Activated T-helper 2 cell treated with anti-CD3 and anti-CD28 coated beads, Interferon-gamma antibody, Interleukin-2, Interleukin-4, amounts not matched to agents 10 μg/mL and 5 μg/mL and 100 μg/mL, durations not matched to agents 14 hours and 24 hours and 36 hours (primary cell): ENCODE results near the gene MAN1B1. TPM values are rescaled to one million over a fixed set of nuclear protein-coding genes. Genes with fewer than 3 reads are reported as not detected.

Experiments
- DNase-seq: peaks from one replicate; pipeline ENCODE4 v3.0.0; 2021; ENCODE audit warnings: low spot score
- H3K27ac Mint-ChIP-seq: one replicate; pipeline ENCODE4 v1.8.0; 2021; ENCODE audit warnings: mixed read lengths
- H3K27me3 Mint-ChIP-seq: one replicate; pipeline ENCODE4 v1.8.0; 2021; ENCODE audit warnings: low read depth, mixed read lengths
- H3K36me3 Mint-ChIP-seq: one replicate; pipeline ENCODE4 v1.8.0; 2021; ENCODE audit warnings: low read depth, mixed read lengths
- H3K4me1 Mint-ChIP-seq: one replicate; pipeline ENCODE4 v1.8.0; 2021; ENCODE audit warnings: low read depth, mixed read lengths
- H3K4me3 Mint-ChIP-seq: one replicate; pipeline ENCODE4 v1.8.0; 2021; ENCODE audit warnings: low read depth, mild to moderate bottlenecking, moderate library complexity, mixed read lengths
- H3K9me3 Mint-ChIP-seq: one replicate; pipeline ENCODE4 v1.8.0; 2021; ENCODE audit warnings: mixed read lengths
- intact Hi-C: fragments of 100-400 bp; cut with micrococcal nuclease; formaldehyde crosslinking; loops from one replicate; pipeline ENCODE4 v1.15.1; 2023
- total RNA-seq: library from RNA; stranded (reverse); gene quantifications from 2 replicates; pipeline ENCODE4 v1.2.3, GENCODE V29; 2022

Gene MAN1B1
- total RNA-seq, 1 donor from 2014 or later: 52.2 TPM

DNA sequence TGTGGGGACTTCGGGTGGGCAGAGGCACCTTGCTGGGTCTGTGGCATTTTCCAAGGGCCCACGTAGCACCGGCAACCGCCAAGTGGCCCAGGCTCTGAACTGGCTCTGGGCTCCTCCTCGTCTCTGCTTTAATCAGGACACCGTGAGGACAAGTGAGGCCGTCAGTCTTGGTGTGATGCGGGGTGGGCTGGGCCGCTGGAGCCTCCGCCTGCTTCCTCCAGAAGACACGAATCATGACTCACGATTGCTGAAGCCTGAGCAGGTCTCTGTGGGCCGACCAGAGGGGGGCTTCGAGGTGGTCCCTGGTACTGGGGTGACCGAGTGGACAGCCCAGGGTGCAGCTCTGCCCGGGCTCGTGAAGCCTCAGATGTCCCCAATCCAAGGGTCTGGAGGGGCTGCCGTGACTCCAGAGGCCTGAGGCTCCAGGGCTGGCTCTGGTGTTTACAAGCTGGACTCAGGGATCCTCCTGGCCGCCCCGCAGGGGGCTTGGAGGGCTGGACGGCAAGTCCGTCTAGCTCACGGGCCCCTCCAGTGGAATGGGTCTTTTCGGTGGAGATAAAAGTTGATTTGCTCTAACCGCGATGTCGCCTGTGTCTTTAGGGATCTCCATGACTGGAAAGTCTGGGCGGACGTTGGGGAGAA, 21.9 kb downstream of the MAN1B1 start:
- DNase-seq: no peak
- intact Hi-C loops: no loop called here
- no peaks in the 10 kb centered on the region for H3K27me3 Mint-ChIP-seq
- H3K4me1 Mint-ChIP-seq: no peaks in the 10 kb centered on the region
- H3K27ac Mint-ChIP-seq: no peak overlapping the region
- no peak overlapping the region for H3K4me3 Mint-ChIP-seq
- H3K36me3 Mint-ChIP-seq: peaks cover 32% of the 10 kb centered on the region
- H3K9me3 Mint-ChIP-seq: peaks cover 3% of the 10 kb centered on the region

DNA sequence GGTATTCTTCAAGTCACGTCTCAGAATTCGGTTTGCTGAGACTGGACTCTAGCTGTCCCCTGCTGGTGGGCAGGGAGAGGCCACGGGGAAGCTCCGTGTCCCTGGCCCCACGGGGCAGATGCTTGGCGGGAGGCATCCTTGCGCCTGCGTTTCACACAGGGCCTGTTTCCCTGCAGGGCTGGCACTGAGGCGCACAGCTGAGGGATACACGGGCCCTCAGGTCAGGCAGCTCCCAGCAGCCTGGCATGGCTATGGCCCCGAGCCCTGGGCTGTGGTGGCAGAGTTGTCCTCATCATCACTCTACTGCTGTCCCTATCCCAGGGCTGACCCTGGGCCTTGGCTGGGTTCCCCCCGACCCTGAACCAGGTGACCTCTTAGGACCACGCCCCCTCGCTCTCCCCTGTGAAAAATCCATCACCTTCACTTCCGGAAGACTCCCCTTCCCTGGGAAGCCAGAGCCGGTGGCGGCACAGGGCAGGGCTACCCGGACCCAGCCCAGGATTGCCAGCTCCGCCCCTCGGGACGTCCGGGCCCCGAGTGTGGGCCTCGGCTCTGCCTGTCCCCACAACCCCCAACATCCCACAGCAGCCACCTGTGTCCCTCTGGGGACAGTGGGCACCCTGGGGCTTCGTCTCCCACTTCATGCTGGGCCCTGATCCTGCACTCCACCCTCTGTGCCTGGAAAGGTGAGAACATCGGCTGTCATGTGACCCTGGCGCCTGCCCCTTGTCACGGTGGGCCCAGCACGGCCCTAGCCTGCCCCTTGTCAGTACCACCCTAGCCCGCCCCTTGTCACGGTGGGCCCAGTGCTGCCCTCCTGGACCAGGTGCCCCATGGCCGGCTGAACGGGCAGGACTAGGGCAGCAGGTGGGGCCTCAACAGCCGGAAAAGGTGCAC, 22.7 kb downstream of the MAN1B1 start:
- H3K4me3 Mint-ChIP-seq: no peak overlapping the region
- no peaks in the 10 kb centered on the region for H3K27me3 Mint-ChIP-seq
- H3K9me3 Mint-ChIP-seq: no peaks in the 10 kb centered on the region
- H3K27ac Mint-ChIP-seq: no peak overlapping the region
- DNase-seq: no peak
- H3K4me1 Mint-ChIP-seq: no peaks in the 10 kb centered on the region
- intact Hi-C loops: no loop called here
- H3K36me3 Mint-ChIP-seq: peaks cover 32% of the 10 kb centered on the region

DNA sequence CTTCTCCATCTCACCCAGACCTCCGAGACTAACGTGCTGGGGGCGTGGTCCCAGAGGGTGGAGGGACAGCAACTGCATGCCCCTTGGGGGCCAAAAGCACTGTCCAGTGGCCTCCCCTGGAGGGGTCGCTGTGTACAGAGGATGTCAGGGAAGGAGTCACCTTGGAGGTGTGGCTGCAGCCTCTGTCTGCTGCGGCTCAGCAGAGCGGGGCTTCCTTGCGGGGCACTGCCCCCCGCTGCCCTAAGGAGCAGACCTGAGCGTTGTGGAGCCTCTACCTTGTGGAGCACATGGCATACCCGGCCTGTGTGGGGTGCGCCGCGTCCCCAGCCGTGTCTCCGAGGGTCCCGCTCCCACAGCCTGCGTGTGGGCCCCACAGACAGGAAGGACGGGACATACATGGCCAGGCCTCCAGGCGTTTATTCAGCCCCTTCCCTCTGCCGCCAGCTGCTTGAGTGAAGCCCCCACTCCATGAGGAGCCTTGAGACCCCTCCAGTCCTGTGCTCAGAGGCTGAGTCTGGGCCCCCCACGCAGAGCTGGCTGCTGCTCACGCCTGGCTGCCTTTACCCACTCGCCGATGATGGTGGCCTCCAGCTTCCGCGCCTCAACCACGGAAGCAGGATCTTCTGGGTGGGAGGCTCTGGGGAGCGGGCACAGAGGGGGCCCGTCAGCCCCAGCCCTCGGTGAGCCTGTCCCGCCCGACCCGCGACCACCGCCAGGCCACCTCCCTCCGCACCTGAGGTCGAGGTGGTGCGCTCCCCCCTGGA, 23.5 kb downstream of the MAN1B1 start:
- intact Hi-C loops: no loop called here
- Mint-ChIP-seq H3K27me3 (no peaks in the 10 kb centered on the region), H3K27ac (no peak overlapping the region), H3K4me3 (no peak overlapping the region), H3K4me1 (no peaks in the 10 kb centered on the region), H3K9me3 (no peaks in the 10 kb centered on the region), H3K36me3 (peaks cover 28% of the 10 kb centered on the region)
- DNase-seq: no peak

DNA sequence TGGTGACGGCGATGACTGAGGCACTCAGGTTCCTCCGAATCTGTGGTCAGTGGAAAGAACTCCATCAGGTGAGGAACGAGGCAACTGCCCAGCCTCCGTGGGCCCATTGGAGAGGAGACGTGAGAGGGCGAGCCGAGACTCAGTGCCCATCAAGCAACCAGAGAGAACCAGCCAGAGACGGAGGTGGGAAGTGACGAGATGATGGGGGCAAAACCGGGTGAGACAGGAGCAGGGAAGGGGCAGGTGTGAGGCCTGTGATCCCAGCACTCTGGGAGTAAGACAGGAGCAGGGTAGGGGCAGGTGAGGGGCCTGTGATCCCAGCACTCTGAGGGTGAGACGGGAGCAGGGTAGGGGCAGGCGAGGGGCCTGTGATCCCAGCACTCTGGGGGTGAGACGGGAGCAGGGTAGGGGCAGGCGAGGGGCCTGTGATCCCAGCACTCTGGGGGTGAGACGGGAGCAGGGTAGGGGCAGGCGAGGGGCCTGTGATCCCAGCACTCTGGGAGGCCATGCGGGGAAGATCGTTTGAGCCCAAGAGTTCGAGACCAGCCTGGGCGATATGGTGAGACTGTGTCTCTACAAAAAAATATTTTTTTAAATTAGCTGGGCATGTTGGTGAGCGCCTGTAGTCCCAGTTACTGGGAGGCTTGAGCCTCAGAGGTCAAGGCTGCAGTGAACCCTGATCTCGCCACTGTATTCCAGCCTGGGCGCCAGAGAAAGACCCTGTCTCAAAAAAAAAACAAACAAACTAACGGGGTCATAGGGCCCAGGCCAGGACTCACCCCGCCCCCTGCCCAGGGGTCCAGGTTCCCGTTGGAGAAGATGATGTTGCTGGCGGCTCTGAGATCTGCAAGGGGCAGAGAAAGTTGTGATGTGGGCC, 24.4 kb downstream of the MAN1B1 start:
- Mint-ChIP-seq H3K4me3 (peak overlapping the region; percentile 54), H3K4me1 (no peaks in the 10 kb centered on the region), H3K9me3 (no peaks in the 10 kb centered on the region), H3K36me3 (peaks cover 26% of the 10 kb centered on the region), H3K27me3 (no peaks in the 10 kb centered on the region), H3K27ac (no peak overlapping the region)
- intact Hi-C loops: no loop called here
- DNase-seq: no peak

DNA sequence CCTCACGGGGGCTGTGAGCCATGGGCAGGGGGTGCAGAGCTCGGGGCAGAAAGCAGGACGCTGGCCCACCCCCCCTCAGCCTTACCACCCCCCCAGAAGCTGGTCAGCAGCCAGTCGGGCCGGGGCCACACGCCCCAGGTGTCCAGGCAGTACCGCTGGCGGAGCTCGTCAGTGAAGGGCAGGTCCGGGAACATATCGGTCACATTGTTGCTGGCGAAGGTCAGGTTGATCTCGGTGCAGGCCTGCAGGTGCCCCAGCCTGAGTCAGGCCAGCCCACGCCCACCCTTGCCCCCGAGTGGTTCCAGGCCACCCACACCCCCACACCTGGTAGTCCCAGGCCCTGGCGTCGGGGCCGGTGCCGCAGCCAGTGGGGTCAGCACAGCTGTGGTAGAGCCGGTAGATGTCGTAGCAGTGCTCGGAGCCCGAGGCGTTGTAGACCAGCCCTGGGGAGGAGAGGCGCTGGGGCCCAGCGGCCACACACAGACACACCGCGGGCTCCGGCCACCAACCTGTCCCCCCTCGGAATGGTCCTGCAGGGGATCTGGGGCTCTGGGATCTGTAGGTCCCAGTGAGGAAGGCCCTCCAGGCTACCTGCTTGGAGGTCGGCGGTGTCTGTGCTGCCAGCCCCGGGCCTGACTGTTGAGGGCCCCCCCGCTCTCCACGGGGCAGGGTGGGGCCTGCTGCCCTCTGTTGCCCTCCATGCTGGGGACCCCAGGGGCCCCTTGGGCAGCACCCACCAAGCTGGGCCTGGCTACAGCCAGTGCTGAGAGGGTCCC, 25.2 kb downstream of the MAN1B1 start:
- Mint-ChIP-seq H3K9me3 (no peaks in the 10 kb centered on the region), H3K4me3 (peak overlapping the region; percentile 30), H3K4me1 (no peaks in the 10 kb centered on the region), H3K27ac (no peak overlapping the region), H3K27me3 (no peaks in the 10 kb centered on the region), H3K36me3 (peaks cover 26% of the 10 kb centered on the region)
- intact Hi-C loops: no loop called here
- DNase-seq: no peak

DNA sequence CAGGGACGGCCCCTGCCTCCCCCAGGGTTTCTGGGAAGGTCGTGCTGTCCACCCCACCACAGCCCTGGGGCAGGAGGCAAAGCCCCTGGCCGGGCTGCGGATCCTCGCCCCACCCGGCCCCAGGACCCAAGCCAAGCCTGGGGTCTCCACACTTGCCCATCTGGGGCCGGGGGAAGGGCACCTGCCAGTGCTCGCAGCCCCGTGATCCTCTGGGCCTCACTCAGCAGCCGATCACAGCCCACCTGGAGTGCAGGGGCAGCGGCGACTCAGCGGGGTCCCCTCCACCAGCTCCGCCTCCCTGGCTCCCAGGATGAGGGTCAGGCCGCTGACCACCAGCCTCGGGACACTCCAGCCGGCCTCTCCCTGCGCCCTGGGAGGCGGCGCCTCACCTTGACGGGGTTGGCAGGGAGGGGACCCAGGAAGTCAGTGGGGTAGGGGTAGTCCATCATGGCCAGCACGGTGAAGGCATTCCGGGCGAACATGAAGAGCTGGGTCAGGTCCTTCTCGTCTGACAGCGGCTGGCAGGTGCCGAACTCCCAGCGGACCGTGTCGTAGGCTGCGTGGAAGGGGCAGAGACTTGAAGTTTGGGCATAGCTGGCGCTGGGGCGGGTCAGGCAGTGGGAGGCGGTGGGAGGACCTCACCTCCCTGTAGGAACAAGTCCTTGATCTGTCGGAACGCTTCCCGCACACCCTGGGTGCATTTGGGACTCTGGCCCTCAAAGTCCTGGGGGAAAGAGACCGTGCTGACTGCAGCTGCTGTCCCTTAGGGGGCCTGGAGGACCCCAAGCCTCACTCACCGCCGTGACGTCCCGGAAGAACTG, 26.0 kb downstream of the MAN1B1 start:
- no peaks in the 10 kb centered on the region for H3K27me3 Mint-ChIP-seq
- H3K4me1 Mint-ChIP-seq: no peaks in the 10 kb centered on the region
- intact Hi-C loops: no loop called here
- H3K36me3 Mint-ChIP-seq: peaks cover 22% of the 10 kb centered on the region
- no peak for DNase-seq
- H3K4me3 Mint-ChIP-seq: peak overlapping the region; percentile 74
- peak overlapping the region; percentile 52 for H3K27ac Mint-ChIP-seq
- no peaks in the 10 kb centered on the region for H3K9me3 Mint-ChIP-seq

DNA sequence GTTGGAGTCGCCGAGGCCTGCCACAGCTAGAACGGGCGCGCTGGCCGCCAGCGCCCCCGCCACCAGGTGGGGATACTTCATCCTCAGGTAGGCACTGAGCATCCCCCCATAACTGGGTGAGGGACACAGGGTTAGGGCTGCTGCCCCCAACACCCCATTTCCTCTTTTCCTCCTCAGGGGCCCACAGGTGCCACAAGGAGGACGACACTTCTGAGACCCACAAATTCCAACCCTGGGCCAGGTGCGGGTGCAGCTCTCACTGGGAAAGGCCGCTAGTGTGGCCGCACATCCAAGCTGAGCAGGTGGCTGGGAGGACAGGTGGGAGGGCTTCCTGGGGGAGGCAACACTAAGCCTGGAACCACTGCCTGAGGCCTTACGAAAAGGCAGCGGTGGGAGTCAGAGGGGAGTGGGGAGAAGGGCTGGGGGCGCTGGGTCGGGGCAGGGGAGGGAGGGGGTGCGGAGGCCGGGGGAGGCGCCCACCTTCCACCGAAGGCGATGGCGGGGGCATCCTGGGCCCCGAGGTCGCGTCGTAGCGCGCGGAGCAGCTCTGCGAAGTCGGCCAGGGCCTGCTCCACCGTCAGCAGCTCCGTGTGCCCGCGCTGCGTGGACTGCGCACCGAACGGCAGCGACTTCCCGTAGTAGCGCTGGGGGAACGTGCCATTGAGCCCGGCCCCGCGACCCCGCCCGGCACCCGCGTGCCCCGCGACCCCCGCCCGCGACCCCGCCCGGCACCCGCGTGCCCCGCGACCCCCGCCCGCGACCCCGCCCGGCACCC, 26.8 kb downstream of the MAN1B1 start:
- no peak for DNase-seq
- Mint-ChIP-seq H3K36me3 (peaks cover 19% of the 10 kb centered on the region), H3K4me3 (peak overlapping the region; percentile 74), H3K27me3 (no peaks in the 10 kb centered on the region), H3K9me3 (no peaks in the 10 kb centered on the region), H3K4me1 (no peaks in the 10 kb centered on the region), H3K27ac (peak overlapping the region; percentile 60)
- intact Hi-C loops: loop anchor here (2.0 kb wide), 2 partner anchors 19 to 27 kb away; partner anchors contain the start of gene MAN1B1

DNA sequence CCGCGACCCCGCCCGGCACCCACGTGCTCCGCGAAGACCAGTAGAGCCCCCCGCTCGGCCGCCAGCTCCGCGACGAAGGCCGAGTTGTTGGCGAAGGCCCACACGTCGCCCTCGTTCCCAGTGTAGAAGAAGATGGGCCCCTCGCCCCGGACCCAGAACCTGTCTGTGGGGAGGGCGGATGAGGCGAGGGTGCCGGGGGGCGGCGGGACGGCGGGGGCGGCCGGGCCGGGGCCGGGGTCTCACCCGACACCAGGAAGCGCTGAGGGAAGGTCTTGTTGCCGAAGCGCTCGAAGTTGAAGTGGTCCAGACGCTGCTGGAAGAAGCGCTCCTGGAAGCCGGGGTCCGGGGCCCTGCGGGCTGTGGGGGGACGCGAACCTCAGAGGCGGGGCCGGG, 27.4 kb downstream of the MAN1B1 start:
- H3K36me3 Mint-ChIP-seq: peaks cover 15% of the 10 kb centered on the region
- no peak for DNase-seq
- H3K27me3 Mint-ChIP-seq: no peaks in the 10 kb centered on the region
- peak overlapping the region; percentile 67 for H3K4me3 Mint-ChIP-seq
- intact Hi-C loops: loop anchor here (2.0 kb wide), 2 partner anchors 19 to 27 kb away; partner anchors contain the start of gene MAN1B1
- peaks cover 5% of the 10 kb centered on the region for H3K4me1 Mint-ChIP-seq
- H3K9me3 Mint-ChIP-seq: no peaks in the 10 kb centered on the region
- no peak overlapping the region for H3K27ac Mint-ChIP-seq

DNA sequence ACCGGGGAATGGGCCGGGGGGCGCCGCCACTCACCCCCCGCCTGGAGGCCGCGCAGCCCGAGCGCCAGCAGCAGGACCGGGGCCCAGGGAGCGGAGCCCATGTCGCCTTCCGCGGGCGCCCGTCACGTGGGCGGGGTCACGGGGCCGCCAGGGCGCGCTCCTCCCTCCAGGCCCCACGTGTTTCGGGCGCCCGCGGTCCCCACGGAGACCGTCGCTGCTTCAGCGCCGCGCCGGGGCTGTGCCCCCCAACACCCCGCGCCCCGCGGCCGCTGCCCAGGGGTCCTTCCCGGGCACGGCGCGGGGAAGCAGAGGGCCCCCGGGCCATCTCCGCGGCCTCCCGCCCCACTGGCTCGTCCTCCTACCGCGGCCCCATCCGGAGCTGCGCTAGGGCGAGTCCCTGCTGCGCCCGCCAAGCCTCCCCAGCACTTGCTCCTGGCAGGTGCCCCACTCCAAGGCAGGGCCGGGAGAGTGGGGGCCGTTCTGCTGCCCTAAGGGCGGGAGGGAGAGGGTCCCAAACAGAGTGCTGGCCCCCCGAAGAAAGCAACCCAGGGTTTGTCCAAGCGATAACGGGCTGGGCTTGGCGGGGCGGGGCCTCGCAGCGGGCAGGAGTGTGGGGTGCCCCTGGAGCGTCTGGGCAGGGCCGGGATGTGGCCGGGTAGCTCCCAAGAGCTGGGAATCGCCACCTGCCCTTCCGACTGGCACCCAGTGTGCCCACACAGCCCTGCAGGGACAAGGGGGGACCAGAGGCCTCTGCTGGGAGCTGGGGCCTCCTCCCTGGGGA, 28.0 kb downstream of the MAN1B1 start, which contains the start of gene DPP7:
DPP7 (minus strand) TSS at position 121 of the 781 bp plus-strand sequence; CDS start at position 101, 20 bp downstream.
- Mint-ChIP-seq H3K27me3 (no peaks in the 10 kb centered on the region), H3K27ac (peak within 1 kb of the TSS; percentile 60), H3K4me3 (peak within 1 kb of the TSS; percentile 74), H3K4me1 (peaks cover 5% of the 10 kb centered on the region), H3K36me3 (peaks cover 15% of the 10 kb centered on the region), H3K9me3 (no peaks in the 10 kb centered on the region)
- intact Hi-C loops: loop anchor here (2.0 kb wide), 2 partner anchors 20 to 28 kb away; partner anchors contain the start of gene MAN1B1
- DNase-seq: peak; percentile 78
